ENCODE data around the gene TMX3.

TMX3 gene

DNA sequence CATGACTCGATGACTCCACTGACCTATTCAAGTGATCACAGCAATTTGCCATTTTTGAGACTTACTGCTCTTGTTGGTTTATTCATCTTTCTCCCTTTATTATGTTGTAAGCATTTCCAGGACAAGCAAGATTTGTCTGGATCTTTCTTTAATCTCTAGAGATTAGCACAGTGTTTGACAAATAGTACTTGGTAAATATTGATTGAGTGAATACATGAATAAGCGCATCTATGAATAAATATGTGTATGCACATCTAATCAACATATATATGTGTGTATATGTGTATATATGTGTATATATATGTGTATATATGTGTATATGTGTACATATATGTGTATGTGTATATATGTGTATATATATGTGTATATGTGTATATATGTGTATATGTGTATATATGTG lies 7.3 kb downstream of the TMX3 start:
- DNase-seq, result no peak

DNA sequence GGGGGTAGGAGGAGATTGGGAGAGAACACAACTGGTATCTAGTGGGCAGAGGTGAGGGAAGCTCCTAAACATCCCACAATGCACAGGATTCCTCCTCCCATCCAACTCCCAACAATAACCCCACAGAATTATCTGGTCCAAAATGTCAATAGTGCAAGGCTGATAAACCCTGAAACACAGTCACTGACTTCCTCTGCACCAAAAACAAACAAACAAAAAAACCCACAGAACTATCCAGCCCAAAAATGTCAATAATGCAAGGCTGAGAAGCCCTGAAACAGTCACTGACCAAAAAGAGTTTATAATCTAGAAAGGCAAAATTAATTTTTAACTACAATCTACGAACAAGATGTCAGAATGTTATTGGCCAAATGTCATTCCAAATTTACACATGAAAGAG lies 9.8 kb downstream of the TMX3 start:
- no peak for DNase-seq

- no peak for DNase-seq
These were observed 11.6 kb downstream of the TMX3 start for GRCh38 chr18:68703326-68703725.

- DNase-seq, result no peak
These were observed 13.6 kb downstream of the TMX3 start for GRCh38 chr18:68701353-68701752.

- DNase-seq, result no peak
These were observed 15.9 kb downstream of the TMX3 start for GRCh38 chr18:68699043-68699442.

GRCh38 chr18:68696937-68697336 lies 18.0 kb downstream of the TMX3 start:
- no peak for DNase-seq

DNA sequence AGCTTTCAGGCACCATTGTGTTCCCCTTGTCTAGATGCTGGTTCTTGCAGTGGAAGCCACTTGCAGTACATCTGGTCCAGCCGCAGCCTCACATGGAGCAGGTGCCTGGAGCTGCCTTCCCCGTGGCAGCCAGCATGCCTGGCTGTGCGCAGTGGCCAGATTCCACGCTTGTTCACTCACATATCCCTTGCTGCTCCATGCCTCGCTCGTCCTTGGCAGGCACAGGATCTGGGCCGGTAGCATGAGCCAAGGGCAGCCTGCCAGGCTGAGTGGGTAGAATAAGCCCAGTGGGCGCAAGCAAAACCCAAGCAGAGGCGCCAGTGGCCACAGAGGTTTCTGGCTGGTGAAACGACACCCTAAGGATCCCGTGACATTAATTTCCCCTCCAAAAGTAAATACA lies 20.6 kb downstream of the TMX3 start:
- no peak for DNase-seq

DNA sequence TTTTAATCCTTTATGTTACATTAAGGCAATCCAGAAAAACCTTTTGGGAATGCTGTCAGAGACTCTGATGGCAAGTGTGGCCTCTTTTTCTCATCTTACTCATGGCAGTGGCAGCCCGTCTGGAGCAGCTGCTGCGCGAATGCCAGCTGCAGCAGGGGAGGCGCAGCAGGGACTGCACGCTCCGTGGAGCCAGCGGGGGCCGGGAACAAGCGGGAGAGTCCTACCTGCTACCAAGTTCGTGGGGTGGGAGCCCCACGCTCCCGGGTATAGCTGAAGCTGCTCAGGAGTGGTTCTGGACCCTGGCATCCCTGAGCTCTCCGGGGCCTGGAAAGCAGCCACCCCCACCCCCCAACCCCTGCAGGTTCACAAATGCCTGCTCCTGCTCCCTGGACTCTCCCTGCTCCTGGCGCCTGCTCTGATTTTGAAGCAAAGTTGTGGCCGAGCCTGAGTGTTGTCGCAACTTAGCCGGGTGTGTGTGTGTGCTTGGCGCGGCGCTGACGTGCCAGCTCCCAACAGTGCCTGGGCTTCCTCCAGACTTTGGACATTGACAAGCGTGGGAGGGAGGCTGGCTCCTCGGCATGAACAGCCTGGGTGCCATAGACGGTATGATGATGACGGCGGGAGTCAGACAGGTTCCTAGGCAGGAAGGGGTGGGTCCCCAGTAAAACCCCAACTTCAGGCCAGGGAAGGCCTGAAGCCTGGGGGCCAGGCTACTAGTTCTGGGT lies 21.7 kb downstream of the TMX3 start:
- no peak for DNase-seq

GRCh38 chr18:68679528-68679927 lies 35.4 kb downstream of the TMX3 start:
- peak; percentile 8 for DNase-seq

- DNase-seq, result peak; percentile 35
These were observed 38.0 kb downstream of the TMX3 start for GRCh38 chr18:68676913-68677312.

DNA sequence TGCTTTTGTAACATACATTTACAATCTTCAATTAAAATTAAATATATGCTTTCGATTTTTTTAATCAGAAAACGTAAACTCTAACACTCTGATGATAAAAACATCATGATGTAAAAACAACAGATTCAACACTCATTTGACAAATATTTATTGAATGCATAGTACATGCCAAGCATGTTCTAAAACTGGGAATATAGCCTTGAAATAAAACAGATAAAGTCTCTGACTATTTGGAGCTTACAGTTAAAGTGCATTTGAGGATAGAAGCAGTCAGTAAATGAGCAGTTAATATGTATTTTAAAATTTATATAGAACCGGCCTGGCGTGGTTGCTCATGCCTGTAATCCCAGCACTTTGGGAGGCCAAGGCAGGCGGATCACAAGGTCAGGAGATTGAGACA lies 47.8 kb downstream of the TMX3 start:
- DNase-seq, result no peak

GRCh38 chr18:68666381-68666780 lies 48.5 kb downstream of the TMX3 start:
- DNase-seq, result no peak

DNA sequence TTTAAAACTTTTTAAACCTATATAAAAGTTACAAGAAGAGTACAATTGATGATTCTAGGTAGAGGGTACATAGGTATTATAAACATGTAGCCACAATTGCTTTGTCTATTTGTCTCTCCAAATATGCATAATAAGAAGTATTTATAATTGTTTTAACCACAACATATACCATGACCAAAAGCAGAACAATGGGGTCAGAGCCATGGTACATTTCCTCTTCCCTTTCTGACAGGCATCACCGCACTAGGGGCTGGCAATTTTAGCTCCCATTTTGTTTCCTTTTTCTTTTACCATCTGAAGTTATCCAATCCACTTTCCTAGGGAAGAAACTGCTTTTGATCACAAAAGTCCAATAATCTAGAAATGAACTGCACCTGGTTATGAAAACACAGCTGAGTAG lies 49.3 kb downstream of the TMX3 start:
- peak; percentile 72 for DNase-seq

- DNase-seq, result peak; percentile 22
These were observed 52.2 kb downstream of the TMX3 start for GRCh38 chr18:68662754-68663153.

GRCh38 chr18:68660354-68661183 lies 54.3 kb downstream of the TMX3 start:
- peak; percentile 42 for DNase-seq

DNA sequence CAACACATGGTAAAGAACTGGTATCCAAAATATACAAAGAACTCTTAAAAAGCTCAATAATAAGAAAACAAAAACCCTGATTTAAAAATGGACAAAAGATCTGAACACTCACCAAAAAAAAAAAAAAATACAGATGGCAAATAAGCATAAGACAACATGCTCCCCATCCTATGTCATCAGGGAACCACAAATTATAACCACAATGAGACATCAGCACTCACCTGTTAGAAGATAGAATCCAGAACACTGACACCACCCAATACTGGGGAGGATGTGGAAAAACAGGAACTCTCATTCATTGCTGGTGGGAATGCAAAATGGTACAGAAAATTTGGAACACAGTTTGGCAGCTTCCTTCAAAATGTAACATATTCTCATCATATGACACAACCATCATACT lies 66.7 kb downstream of the TMX3 start:
- DNase-seq, result no peak

- no peak for DNase-seq
These were observed 72.9 kb downstream of the TMX3 start for GRCh38 chr18:68642003-68642402.

DNA sequence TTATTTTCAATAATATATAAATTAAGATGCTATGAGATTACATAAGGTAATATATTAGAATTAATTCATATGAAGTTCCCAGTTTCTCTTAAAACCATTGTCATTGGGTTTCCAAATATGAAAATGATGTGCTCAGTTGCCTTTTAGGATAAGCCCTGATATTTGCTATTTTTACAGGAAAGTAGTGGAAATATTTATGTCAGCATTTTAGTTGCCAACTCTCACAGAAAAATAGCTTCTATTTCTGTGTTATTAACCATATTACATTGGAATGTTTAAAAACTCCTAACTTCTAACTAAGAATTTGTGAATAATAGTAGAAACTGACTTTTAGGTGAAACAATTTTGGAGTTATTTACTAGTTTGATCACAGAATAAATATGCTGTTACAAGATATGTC lies 74.0 kb downstream of the TMX3 start:
- no peak for DNase-seq

- no peak for DNase-seq
These were observed 76.3 kb downstream of the TMX3 start for GRCh38 chr18:68638613-68639012.

DNA sequence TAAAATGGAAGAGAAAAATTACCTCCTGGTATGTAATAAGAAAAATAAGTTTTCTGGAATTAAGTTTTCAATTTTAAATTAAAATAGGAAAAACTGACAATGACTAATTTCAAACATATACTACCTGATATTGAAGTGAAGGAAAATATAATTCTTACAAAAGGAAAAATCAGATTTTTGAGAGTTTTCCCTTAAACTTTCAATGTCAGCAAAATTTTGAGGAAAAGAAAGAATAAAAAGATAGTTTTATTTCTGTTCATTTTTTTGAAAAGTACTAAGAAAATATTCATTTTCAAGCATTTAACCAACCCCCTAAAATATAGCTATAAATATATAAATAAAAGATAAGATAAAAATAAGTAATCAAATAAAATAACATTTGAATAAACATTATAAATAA lies 87.1 kb downstream of the TMX3 start:
- DNase-seq, result no peak

Data from MV-4-11 (cell line).